NCI-H1092 (cell line): ENCODE data around the gene HECTD3.

ENCODE experiments used
- DNase-seq: peaks from one replicate; lab custom pipeline; 2025; lab: John Stamatoyannopoulos, UW

HECTD3 gene

DNA sequence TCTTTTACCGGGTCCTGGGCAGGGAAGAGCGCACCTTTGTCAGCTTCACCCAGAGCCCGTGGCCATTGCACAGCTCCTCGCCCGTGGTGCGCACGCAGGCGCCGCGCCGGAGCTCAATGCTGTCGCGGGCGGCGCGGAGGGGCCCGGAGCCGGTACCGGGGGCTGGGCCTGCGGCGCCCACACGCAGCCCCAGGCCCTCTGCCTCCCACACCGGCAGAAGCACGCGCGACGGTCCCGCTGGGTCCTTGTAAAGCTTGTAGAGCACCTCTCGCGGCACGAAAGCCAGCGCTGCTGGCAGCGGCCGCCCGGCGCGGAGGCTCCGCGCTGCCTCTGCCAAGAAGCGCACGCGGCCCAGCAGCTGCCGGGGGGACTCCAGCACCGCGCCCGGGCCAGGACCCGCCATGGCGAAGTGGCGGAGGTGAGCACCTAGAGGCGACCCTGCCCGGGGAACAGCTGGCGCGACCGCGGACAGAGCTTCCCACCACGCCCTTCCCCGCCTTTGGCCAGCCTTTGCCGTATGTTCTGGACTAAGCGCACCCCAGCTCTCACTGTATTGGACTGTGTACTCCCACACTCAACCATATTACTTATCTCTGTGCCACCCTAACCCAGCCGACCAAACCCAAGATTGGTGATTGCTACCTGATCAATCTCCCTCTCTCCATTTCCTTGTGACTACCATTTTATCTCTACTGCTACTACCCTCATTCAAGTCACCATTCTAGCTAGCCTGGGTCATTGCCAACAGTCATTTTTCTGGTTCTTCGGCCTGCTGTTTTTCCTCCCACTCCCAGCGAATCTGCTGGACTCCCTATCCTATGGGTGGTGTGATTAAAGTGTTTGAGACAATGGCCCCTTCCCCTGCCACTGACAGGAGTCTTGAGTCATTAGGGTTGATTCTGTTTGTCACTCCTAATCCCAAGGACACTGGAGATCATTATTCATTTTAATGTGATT, at the start of gene HECTD3:
Gene HECTD3 (minus strand): TSS at position 470 of the 957 bp plus-strand sequence. CDS start 67 bp downstream, at position 403.
- peak; percentile 71 for DNase-seq

DNA sequence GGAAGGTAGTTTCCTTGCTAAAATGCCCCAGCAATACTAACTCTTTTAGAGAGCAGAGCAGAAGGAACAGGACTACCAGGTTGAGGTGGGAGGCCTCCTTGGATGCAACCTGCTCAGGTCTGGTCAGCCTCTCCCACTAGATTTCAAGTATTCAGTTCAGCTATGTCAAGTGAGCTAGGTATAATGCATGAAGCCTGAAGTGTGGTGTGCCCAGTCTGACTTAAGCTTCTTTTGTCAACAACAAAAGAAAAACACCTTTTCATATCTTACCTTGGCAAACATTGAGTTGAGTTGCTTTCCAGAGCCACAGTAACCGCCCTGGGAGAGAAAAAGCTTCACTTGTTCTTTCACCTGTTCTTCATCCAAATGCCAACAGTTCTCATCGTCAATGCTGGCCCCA, 48.7 kb upstream of the HECTD3 start:
- DNase-seq = no peak

DNA sequence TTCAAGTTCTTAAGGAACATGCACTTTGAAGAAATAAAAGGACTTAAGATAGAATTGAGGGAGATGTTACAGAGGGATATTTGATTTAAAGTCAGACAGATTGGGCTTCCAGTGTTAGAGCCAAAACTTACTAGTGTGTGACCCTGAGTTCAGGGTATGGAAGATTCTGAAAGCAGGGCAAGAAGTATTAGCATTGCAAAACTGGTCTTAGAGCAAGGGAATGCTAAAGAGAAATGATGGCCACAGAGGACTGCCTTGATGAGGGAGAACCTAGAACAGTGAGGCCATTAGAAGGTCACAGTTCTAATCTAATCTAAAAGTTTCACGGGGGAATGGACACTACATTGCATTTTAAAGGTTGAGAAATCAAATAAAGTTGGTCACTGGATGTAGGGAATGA, 46.4 kb upstream of the HECTD3 start:
- no peak for DNase-seq

DNA sequence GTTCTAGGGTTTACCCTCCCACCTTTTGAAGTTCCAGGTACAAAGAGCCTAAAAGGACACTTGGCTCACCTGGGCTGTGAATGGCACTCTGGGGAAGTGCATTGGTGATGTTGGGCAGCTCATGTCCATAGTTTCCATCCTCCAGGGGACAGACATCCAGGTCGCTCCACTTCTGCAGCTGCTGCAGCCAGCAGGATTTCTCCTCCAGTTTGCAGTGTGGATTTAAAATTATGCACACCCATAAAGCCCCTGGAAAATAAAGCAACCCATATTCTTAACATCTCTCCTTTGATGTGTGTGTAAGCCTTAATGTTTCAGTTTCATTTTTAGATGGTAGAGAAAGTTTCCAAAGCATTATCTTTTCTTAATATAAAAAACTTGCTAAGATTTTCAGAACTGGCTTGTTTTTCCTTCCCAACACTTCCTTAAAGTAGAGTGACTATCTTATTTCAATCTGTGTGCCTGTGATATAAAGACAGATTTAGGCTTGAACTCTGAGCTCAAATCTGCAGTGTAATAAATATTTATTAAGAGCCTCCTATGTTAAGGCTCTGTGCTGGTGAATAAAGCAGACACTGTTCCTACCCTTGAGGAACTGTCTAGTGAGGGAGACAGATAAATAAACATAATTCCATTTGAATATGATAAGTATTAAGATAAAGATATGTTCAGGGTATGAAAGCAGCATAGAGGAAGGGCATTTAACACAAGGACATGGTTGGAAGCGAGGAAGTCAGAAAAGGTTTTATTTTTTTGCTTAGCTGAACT, 40.1 kb upstream of the HECTD3 start:
- no peak for DNase-seq

DNA sequence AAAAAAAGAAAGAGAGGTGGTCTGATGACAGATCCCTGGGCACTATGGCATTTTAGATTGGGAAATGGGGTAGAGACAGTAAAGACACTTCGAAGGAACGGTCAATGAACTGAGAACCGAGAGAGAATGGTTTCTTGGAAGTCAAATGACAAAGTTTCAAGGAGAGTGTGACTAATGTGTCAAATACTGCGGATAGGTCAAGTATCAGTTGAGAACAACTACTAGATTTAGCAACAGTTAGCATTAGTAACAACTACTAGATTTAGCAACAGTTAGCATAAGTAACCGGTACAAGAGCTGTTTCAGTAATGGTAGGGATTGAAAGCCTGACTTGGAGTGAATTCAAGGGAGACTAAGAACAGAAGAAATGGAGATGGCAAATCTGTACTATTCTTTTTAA, 35.9 kb upstream of the HECTD3 start:
- DNase-seq = no peak

DNA sequence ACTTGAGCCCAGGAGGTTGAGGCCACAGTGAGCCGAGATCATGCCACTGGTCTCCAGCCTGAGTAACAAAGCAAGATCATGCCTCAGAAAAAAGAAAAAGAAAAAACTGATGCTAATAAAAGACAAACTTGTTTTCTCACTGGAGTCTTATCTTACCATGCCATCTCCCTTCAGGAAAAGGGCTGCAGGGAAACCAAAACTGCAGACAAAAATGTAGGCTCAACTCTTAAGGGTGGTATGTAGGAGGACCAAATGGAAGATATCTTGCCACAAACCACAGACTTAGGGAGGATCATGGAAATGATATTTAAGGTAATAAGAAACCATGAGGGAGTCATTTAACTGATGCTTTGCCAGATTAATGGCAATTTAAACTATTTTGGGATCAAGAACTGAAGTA, 33.8 kb upstream of the HECTD3 start:
- no peak for DNase-seq

DNA sequence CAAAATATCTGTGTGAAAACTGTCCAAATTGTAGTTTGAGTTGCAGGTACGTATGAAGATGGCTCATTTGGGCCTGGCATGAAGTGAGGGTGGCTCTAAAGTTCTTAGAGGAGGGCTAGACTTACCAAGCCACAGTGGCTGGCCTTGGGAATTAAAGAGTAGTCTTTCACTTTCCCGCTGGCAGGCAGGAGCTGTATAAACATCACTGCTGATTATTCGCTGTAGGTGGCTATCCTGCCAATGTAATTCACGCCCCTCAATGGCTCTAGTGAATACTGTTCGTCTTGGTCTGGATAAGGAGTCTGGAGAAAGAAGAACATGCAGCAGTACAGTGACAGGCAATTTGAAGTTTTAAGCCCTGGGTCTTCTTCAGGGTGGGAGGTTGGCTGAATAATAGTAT, 32.0 kb upstream of the HECTD3 start:
- DNase-seq = no peak

DNA sequence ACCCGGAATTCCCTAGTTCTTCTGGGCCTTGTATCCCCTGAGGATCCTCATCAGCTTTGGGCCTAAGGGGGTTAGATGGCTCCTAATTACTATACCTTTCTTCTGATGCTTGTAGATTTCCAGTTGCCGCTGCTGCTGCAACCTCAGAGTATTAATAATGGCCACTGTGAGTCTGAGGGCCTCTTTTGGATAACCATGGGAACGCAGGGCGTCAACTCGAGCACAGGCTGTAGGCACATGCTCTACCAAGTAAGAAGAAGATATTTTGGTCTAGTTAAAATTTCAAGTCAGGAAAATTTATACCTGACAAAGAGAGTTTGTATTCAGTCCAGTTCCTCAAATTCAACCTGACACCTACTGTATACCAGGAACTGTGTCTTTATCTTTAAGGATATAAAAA, 29.2 kb upstream of the HECTD3 start:
- no peak for DNase-seq

DNA sequence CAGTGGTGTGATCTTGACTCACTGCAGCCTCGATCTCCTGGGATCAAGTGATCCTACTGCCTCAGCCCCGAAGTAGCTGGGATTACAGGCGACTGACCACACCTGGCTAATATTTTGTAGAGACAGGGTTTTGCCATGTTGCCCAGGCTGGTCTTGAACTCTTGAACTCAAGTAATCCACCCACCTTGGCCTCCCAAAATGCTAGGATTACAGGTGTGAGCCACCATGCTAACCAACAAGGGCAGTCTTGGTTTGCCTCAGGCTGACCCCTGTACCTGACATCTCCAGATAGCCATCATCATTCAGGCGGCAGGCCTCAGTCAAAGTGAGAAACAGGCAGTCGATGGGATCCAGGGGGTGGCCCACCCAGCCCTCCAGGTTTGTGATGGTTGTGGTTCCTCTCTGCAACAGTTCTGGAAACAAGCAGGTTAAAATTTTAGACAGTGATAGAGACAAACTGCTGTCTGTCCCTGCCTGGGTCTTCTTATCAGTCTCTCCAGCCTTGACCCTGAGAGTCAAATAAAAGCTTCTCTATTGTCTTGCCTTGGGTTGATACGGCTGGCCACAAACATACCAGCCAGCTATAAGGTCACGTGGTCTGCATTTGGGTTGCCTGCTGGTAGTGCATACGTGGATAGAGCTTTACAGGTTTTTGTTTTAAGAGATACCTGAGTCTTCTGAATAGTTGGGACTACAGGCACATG, 27.7 kb upstream of the HECTD3 start:
- no peak for DNase-seq

DNA sequence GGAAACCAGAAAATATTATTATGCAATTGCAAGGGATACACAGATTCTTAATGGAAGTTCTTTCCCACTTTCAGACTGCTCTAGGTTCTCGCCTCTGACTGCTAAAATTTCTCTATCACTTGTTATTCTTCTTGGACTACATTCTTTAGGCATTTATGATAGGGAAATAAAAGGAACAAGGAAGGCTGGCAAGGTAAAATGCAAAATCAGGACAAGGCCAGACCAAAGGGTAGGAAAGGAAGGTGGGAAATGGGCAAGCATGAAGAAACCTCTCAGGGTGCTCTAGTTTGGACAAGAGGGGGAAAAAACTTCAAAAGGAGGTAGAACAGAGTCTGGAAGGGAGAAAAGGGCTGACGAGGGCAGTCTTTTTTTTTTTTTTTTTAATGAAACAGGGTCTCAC, 27.1 kb upstream of the HECTD3 start:
- DNase-seq = no peak

DNA sequence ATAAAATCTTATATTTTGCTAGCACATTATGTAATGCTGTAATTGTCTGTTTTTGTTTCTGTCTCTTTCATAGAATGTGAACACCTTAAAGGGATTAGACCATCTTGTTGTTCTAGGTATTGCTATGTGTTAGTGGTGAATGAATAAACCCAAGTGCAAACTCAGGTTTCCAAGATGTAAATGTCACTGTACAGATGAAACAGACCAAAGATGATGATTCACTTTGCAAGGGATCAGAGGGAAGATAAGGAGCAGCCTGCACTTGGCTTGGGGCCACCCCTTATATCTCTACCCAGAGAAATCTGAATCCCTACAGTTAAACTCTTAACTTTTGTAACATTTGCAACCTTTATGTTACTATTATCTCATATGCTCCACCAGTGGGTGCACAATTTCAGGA, 26.3 kb upstream of the HECTD3 start:
- no peak for DNase-seq

DNA sequence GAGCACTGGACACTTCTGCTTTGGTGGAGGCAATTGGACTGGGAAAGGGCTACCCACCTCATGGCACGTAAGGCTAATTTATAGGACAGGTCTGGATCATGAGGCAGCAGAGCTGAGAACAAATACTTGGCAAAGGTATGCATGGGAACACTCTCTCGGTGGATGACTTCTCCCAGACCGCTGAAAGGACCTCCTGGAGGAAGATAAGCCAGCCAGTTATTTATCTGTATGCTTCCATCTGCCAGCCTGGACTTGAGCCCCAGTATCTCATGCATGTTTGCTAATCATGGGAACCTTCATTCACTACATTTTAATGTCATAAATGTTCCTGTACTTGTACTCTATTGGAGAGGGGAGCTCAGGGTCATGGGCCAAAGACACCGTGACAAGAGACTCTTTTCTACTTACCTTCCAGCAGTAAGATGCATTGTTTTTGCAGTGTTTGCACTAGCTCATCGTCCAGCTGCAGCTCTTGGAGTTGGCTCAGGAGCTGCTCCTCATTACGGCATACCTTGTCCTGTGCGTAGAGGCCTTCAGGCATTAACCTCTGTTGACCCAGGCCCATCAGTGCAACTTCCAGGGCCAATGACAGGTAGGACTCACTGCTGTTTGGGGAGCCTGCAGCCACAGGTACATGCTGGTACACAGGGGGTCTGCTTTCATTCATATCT, 24.6 kb upstream of the HECTD3 start:
- DNase-seq = no peak

DNA sequence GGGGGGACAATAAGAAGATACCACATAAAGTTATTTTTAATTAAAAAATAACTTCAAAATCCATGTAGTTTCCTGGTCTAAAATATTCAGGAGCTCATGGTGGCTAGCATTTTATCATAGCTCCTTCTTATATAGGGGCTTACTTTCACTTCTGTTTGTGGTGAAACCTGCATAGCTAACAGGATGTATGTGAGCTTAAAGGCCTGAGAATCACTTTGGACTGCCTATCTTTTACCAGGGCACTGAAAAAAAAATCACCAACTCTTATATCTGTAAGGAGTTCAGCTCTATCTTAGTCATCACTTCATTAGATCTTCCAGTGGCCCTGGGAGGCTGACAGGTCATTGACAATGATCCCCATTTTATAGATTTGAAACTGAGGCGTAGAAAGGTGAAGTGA, 22.2 kb upstream of the HECTD3 start:
- no peak for DNase-seq

DNA sequence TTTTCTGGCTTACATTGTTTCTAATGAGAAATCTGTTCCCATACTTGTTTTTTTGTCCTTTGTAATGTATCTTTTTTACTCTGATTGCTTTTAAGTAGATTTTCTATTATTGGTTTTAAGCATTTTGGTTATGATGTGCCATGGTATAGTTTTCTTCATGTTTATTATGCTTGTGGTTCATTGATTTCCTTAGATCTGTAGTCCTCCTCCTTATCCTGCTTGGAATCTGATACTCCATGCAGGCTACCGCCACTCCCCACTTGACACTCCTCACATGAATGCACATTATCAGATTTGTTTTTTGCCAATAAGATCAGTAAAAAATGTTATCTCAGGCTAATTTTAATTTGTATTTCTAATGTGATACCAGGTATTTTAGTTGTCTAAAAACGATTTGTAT, 21.7 kb upstream of the HECTD3 start:
- DNase-seq = no peak

DNA sequence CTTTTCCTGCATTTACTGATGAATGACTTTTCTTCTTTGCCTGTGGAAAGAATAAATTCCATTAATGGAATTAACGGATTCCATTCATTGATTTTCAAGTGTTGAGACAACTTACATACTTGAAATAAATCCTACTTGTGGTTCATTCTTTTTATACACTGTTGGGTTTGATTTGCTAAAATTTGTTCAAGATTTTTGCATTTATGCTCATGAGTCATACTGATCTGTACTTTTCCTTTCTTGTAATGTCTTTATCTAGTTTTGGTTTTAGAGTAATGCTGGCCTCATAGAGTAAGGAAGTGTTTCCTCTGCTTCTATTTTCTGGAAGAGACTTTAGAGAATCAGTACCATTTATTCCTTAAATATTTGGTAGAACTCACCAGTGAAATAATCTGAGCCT, 15.3 kb upstream of the HECTD3 start:
- no peak for DNase-seq

DNA sequence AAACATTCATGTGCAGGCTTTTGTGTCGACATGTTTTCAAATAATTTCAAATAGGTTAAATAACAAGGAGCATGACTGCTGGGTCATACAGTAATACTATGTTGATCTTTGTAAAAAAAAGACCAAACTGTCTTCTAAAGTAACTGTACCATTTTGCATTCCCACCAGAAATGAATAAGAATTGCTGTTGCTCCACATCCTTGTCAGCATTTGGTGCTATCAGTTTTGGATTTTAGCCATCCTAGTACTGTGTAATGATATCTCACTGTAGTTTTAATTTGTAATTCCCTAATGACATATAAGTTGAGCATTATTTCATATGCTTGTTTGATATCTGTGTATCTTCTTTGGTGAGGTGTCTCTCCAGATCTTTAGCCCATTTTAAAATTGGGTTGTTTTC, 12.5 kb upstream of the HECTD3 start:
- no peak for DNase-seq

DNA sequence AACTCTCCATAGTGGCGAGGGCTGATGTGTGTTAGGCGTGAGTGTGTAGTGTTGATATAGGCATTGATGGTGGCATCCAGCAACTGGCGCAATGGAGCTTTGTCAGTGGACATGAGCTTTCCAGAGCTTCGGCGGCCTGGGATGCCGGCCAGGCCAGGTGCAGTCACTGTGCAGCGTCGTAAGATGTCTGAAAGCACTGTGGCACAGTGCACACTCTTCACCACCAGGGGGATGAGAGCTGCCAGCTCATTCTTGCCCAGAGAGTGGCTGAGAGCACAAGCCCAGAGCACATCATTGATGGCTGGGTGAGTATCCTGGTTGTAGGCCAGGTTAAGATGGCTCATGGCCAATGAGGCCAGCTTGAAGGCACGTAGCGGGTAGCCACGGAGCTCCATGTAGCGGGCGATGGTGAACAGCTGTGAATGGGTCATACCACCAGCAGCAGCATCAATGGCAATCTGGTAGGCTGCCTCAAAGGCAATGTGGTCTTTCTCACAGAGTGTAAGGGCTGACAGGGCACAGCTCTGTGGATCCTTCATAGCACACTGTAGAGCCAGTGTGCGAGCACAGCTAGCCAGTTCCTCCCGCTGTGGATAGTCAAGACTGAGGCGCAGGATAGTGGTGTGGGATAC, 7.6 kb upstream of the HECTD3 start:
- peak; percentile 62 for DNase-seq

DNA sequence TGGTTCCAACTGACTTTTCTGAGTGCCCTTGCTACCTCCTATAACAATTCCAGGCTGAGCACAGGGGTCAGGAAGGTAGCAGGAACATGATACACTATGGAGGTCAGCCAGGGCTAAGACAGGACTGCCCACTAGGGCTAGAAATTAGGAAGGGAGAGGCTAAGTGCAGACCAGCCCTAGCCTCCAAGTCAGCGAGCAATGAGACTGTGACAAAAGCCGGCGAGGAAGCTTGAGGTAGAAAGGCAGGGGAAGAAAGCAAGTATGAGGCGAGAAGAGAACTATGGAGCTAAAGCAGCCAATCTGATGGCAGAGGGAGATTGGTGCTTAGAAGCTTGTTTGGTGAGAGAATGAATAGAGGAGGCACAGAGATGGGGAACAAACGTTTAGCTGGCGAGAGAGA, 5.6 kb upstream of the HECTD3 start:
- no peak for DNase-seq

DNA sequence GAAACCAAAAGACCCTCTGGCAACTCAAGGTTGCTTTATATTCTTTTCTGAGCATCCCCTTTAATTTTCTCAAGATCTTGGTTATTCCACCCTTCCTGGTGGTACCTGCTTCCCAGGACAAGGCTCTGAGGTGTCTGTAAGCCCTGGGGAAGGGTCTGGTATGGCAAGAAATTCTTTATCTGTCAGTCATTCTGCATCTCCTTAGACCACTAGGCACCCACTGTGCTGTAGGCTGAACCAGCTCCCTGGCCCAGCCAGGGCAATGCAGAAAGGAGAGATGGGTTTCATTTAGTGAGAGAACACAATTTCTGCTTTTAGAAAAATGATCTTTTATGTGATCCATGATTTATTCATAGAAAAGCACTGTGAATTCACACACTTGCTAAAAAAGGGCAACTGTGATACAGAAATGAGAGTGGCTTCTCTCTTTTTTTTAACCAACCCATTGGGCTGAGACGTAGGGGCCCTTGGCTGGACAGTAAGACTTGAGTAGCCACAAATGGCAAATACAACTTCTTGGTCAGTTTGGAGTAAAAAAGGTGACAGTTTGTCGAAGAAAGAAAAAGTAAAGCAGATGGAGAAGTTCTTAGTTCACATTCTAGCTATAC, 5.1 kb upstream of the HECTD3 start:
- DNase-seq = no peak

DNA sequence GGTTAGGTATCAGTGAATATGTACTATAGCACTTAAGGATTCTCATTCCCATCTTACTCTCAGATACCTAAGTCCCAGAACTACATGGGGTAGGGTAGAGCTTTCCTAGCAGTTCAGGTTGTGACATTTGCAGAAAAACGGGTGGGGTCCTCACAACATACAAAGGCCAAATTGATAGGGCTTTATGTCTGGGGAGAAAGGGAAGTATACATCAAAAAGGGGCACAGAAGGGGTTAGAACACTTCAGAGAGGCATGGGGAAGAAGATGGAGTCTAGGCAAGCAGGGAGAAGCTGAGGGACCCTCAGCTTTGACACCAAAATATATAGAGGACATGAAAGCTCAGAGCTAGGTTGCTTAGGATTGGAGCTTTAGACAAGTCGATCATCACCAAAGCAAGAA, 4.6 kb upstream of the HECTD3 start:
- no peak for DNase-seq
